Ishikawa (cell line): ENCODE measurements around the gene SMAD7.

Experiments used
- EGR1 ChIP-seq: IDR thresholded peaks from 2 replicates; pipeline ENCODE4 v1.6.1; 2012
- EP300 ChIP-seq: IDR thresholded peaks from 2 replicates; pipeline ENCODE4 v1.6.1; 2012; ENCODE audit warnings: borderline replicate concordance
- FOXM1 ChIP-seq: IDR thresholded peaks from 2 replicates; pipeline ENCODE4 v1.6.1; 2012; ENCODE audit warnings: low read depth, borderline replicate concordance
- MAX ChIP-seq: IDR thresholded peaks from 2 replicates; pipeline ENCODE4 v1.6.1; 2012
- RAD21 ChIP-seq: IDR thresholded peaks from 2 replicates; pipeline ENCODE4 v1.6.1; 2012; ENCODE audit warnings: low read depth

- TF ChIP-seq RAD21 (no peak), FOXM1 (no peak), EGR1 (no peak), MAX (no peak), EP300 (no peak)
These were observed 17.8 kb upstream of the SMAD7 start for GRCh38 chr18:48968412-48969215.
